Activated T-helper 1 cell treated with anti-CD3 and anti-CD28 coated beads, Interleukin-2, amount 50 U/mL, for 16 hours (primary cell): ENCODE results near the gene NFATC2.

Experiments used
- DNase-seq, 2 donors: peaks; one replicate each; pipeline ENCODE4 v3.0.0-alpha.2; 2020; ENCODE audit warnings: low read depth in 1 of 2, low spot score in 1 of 2

The NFATC2 gene

DNA sequence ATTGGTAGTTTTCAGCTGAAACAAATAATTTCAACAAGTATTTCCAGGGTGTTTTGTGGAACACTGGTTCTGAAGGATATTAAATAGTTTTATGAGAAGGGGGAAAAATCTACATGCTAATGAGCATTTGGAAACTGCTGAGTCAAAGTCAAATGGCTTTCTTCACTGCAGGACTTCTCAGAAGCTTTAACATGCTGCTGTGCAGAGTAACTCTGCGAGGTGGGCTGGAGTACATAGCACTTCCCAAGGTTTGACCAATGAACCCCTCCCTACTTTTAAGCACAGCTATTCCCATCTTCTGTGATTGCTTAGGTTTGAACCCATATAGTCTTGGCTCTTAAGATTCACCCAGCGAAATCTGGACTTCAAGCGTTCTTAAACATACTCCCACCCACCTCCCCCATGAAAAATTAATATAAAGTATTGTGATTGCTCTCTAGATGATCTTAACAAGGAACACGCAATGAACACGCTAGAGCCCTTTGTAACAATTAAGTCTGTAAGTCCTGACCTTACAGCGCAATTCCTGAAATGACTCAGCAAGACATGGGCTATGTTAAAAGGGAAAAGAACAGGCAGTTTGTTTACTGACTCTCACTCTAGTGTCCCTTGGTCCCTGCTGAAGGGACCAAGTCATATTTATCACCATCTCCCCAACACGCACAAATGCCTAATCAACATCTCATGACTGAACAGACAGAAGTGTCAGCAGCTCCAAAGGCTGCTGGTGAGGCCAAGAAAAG is 105.2 kb downstream of the NFATC2 start:
- no peak for DNase-seq

DNA sequence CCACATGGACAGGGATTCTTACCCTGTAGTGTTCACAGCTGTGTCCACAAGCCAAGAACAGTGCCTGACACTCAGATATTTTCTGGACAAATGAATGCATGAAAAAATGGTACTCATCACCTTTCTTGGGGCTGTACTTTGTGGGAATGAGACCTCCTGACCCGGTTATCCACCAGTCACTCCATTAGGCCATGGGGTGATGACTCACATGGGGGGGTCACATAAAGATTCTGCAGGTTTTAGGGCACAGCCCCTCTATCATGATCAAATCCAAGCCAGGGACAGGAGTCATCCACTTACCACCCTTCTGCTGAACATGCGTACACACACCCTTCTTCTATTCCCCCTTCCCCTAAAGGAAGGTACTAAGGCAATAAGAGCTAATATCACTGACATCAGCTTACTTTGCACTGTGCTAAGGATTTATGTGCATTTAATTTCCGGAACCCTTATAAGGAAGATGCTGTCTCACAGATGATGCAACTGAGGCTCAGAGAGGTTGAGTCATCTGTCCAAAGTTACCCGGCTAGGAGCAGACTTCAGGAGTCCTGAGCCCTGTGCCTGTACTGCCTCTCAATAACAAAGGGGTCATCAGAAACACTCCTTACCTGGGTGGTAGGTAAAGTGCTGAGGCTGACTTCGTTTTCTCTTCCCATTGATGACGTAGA is 107.8 kb downstream of the NFATC2 start:
- no peak for DNase-seq

DNA sequence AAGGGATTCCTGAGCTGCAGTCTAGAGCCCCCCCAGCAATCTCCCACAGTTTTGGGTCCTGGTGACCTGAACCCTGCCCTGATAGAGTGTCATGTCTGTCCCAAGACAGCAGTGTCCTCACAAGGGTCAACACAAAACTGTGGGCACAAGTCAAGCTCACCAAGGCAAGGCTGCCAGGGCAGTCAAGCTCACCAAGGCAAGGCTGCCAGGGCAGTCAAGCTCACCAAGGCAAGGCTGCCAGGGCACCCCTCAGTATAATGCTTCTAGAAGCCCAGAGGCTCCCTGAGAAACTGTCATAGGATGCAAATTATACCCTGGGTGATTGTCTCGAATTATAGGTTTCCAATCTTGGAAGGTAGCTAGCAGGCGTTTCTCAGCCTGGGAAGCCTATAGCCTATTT is 108.5 kb downstream of the NFATC2 start:
- DNase-seq: no peak

DNA sequence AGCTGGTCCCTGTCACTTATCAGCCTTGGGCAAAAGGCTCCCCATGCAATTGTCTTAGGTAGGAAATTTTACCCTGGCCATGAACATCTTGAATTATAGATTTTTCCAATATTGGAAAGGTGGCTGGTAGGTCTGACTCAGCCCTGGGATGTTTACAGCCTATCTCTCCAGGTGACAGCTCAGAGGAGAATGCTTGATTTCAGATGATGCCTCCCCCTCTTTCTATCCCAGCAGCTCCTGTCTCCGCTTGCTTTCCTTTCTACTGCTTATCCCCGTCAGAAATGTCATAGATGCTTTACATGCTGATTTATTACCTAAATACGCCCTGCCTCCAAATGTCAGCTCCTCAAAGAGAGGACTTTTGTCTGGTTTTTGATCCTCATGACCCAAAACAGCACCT is 109.6 kb downstream of the NFATC2 start:
- DNase-seq: no peak

DNA sequence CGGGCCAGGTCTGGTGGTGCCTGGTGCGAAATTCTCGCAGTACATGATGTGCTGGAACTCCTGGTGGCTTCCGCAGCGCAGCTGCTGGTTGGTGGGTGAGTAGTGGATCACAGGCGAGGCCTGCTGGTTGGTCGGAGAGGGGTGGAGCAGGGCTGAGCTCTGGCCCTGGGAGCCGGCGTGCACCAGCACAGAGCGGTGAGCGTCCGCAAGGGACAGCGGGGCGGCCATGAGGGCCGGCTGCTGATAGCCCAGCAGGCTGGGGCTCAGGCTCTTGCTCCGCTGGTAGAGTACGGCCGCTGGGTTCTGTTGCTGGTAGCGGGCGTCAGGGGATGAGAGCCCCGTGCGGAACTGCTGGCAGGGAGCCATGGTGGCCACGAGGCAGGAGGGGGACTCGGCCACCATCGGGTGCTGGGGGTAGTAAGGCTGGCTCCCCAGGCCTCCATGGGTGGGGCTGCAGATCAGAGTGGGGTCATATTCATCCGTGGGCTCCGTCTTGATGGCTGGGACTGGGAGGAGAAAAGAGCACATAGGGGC is 110.2 kb downstream of the NFATC2 start:
- no peak for DNase-seq

DNA sequence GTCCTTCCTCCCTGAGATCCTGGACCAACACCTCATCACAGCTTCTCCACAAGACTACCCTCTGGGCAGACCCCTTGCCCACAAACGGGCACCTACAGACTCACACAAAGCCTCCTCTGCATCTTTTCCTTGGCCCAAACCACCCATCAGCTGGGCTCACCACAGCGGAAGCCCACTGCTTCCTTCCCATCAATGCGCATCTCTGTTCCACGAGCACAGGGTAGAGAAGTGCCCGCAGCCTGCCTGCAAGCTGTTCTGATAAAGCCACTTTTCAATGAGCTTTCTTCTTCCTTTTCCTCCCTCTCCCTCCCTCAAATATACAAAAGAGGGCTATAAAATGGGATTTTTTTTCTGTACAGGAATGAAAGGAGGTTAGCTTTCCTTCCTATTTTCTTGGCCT is 111.2 kb downstream of the NFATC2 start:
- no peak for DNase-seq

DNA sequence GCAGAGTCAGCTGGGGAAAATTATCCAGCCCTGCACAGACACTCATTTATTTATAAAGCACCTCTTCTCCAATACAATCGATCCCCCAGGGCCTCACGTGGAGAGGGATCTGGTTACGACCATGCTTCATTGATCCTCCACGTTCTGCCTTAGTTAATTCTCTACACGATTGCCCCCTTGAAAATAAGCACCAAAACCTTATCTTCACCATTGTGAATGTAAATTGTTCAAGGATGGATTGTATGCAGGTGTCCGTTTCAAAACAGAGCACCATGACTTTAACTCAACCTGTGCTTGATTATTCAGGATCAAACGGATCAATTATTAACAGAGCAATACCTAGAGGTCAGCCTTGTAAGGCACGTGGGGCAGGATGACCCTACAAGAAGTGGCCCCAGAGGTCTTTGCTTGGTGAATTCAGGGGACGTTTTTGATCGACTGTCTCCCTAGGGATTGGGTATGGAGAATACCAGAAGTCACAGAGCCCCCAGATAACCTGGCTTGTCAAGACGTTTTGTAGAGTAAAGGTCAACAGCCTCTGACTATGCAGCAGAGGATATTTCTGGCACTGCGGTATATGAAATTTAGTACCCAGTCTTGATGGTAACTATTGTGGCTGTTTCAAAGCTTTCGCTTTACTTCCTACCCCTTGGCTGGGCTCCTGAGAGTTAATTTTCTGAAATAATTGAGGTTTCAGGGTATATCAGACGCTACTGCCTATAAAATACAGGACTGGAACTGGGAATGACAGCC is 112.1 kb downstream of the NFATC2 start:
- no peak for DNase-seq

DNA sequence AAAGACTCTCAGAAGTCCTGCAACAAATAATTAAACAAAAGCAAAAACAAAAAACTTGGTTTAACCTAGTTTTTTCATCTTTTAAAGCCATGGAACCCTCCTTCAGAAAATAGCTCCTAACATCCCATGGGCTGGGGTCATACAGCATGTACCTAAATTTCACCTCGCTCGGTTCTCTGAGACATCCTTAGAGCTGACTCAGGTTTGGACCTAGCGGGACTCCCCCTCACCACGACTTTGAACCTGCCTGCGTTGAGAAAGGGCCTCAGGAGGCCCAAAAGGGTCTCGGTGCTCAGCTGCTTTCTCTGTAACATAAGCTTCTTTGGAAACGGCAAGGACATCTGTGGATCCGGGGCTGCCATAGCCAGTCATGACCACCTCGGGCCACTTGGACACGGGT is 112.8 kb downstream of the NFATC2 start:
- no peak for DNase-seq

DNA sequence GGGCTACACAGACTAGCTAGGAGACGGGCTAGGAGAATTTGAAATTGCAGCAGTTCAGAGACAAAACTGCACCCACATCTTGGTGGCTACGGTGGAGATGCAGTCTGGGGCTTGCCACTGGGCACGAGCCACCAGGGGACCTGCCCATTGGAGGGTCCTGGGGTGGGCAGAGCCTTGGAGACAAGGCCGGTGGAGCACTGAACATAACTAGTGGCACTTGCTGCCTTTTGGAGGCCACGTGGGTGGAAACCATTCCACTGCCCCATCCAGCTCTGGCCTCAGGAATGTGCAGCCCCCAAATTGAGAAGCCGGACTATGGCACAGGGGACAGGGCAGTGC is 113.4 kb downstream of the NFATC2 start:
- DNase-seq: no peak

DNA sequence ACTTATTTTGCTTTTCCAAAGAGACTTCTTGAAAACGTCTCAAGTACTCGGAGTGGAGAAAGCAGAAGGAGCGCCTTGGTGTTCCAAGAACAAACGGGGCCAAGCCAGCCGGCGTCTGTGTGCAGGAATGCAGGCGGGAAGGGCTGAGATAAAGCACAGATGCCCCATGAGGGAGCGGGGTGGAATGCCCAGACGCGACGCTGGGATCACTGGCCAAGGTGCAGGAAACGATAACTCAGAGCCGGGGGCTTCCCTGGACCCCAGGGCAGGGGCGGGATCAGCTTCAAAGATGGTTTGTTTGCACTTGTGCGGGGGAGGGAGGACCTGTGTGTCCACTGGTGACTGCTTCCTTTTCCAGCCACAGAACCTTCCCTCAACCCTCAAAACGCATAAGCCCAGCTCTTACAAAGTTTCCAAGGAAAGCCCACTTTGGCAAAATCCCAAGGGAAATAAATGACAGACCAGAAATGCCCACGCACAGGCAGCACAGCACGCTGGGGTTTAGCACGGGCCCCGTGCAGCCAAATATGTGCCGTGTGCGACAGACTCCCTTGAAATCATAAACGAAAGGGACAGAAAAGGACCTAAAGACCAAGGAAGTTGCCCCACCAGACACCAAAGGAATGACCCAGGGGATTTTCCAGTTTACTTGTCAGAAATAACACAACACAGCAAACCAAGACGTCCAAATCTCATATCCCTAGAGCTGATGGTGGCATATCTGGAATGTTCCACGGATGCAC is 113.9 kb downstream of the NFATC2 start:
- no peak for DNase-seq

DNA sequence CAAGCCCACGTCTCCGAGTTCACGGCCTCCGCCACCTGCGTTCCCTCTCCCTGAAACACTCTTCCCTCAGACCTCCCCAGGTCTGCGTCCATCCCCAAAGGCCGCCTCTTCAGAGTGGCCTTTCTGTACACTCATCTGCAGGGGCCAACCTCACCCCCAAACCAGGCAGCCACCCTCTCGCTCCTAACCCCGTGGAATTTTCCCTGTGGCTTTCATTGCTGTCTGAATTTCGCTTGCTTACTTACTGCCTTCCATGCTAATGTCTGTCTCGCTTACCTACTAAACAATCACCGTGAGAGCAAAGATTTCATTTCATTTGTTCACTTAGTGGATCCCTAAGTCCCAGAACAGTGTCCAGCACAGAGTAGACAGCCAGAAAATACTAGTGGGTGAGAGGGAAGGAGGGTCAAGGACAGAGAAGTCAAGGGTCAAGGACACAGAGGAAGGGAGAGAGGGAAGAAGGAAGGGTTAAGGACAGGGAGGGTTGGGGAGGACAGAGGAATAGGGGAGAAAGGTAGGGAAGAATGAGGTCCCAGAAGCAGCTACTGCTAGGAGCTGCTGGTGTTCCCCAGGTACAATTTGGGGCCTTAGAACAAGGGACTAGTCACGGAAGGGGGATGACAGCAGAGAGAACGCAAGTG is 114.7 kb downstream of the NFATC2 start:
- DNase-seq: no peak

DNA sequence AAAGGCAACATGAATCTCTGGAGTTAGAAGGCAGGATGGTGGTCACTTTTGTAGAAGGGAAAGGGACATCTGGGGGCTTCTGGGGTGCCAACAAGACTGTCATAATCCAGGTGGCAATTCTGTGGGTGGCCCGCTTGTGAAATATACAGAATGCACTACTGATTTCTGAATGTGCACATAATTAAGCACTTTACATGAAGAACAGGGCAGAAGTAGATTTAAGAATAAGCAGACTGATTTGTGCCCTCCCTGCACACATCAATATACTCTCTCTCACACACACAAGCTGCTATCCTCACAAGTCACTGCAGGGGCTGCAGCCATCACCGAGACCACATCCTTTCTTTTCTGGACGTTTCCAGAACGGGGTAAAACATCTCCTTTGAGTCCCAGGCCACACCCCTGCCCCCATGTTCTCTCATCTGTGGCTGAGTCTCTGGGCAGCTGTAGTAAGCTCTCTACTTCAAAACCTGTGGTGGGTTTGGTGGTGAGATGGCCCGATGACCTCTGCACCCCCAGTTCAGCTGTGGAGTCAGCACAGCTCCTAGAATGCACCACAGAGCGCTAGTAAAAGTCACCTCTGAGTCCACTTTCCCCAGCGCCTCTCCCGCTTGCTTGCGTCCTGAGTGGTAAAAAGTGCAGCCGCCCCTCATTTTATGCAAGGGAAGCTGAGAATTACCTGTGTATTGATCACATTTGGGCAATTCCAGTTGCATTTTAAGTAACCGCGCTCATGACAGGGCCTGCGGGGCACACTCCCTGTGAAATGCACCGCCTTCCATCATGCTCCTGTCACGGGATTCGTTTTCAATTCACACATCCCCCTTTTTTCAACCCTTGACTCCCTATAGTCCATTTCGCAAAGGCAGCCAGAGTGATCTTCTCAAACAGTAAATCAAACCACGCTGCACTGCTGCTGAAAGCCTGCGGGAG is 115.5 kb downstream of the NFATC2 start:
- no peak for DNase-seq

DNA sequence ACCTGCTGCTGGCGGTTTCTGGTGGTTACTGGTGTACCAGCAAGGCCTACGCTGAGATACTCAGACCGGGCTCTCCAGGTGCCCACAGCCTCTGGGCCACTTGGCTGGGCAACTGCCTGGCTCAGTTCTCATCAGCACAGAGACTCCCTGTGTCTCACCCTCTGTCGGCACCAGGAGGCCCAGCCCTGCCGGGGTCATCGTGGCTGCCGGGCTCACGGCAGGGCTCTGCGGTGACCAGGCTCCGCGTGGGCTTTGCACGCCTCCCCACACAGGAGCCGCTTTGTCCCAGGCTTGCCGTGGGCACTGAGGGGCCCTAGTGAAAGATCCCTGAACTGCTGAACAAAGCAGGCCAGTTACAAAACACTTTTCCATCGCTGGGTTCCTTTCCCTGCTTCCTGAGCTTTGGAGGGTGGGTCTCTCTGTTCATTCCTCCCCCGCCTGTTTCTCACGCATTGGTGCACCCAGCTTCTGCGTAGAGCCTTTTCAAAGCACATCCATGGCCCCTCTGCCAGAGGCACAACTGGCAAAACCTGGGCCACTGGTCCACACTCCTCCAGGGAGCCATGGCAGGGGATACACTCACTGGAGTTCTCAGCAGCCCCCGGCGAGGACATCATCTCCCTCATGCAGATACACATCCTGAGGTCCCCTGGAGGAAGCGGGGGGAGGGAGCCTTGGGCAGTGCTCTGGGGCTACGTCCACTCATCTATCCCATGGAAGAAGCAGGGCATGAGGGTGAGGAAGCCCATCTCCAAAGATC is 117.0 kb downstream of the NFATC2 start:
- DNase-seq: no peak

DNA sequence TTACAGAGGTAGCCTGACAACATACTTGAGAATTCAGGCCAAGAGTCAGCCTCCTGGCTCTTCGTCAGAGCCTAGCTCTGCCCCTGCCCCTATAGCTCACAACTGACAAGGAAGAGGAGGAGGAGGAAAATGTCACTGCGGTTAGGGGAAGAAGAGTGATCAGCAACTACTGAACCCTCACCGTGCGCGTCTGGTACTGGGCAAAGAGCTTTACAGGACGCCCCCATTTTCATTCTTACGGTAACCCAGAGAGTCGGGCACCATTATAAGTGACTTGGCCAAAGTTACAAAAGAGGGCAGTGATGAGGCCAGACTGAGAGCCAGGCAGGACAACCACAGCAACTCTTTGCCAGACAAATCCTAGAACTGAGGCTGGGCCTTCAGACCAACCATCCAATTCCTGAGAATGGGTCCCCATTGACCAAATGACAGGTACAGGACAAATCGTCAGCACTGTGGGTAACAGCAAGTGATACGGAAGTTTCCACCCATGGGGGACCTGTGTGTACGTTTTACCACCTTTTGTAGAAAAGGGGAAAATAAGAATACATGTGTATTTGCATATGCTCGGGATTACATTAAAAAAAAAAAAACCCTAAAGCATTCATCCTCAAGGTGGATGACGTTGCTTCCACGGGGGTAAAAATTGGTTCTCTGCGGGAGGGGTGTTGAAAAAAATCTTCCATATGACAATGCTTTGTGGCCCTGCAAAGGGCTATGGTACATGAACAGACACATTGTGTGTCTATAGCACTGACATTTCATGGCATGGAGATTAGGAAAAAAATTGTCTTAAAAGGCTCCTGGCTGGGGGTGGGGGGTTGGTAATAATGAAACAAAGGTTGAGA is 118.0 kb downstream of the NFATC2 start:
- no peak for DNase-seq

DNA sequence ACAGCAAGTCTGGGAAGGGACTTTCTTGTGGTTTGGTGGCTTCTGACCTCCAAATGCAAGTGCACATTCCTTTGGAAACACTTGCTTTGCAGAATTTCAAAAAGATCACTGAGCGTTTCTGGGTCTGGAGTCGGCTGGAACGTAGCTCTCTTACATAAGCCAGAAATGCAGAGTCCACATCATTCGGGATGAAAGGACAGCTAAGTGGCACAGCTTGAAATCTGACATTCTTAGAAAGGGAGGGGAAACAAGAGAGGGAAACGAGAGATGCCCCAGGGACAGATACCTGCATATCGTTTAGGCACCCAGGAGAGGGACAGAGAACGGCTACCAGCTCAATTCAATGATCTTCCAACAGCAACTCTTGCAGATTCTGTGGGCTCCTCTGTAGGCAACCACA is 118.7 kb downstream of the NFATC2 start:
- no peak for DNase-seq

DNA sequence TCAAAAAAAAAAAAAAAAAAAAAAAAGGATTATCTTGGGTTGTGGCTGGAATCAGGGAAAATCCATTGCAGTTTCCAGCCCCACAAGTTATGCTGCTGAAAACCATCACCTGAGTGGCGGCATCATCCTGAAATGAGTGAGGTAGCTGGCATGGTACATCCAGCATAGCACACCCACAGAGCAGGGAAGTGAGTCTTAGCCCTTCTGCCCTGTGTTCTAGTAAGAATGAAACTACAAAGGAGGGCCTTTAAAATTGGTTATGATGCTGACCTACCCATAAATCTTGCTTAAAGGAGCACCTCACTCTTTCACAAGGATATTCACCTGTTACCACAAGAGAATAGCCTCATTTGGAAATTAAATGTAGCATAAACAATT is 119.2 kb downstream of the NFATC2 start:
- no peak for DNase-seq

DNA sequence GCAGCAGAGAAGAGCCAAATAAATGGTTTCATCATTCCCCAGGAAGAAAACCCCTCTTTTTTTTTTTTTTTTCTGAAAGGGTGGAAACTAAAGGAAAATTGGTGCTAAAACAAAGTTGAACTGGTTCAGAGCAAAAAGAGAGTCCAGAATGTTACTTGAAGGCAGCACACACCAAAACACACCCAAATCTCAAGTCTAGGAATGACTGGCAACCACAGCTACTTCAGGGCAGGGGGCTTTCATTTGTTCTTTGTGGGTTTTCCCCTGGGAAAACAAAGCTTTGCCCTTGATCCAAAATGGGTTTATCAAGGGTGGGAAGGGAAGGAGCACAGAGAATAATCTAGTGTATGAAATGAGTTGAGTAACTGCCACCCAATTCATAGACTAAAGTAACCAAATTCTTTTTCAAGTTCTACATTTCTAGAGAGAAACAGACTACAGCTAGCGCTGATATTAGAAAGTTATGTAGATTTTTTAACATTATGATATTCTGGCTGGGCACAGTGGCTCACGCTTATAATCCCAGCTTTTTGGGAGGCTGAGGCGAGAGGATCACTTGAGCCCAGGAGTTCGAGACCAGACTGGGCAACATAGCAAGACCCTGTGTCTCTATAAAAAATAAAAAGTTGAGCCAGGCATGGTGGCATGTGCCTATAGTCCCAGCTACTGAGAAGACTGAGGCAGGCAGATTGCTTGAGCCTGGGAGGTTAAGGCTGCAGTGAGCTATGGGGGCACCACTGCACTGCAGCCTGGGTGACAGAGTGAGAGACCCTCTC is 119.8 kb downstream of the NFATC2 start:
- no peak for DNase-seq

DNA sequence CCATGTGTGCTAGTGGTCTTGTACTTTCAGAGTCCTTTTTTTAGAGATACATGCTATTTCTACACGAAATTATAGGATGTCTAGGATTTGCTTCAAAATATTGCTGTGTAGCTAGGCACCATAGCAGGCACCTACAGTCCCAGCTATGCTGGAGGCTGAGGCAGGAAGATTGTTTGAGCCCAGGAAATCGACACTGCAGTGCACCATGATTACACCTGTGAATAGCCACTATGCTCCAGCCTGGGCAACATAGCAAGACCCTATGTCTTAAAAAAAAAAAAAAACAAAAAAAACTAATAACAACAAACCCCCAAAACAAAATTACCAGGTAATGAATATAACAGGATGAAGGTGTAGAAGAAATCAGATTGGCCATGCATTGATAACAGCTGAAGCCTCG is 121.7 kb downstream of the NFATC2 start:
- no peak for DNase-seq
